COLO668 (cell line): ENCODE data around the gene SLC45A1.

Source experiments
- DNase-seq: peaks from one replicate; lab custom pipeline; 2025; ENCODE audit not compliant: unreplicated experiment; lab: John Stamatoyannopoulos, UW

SLC45A1 gene

DNA sequence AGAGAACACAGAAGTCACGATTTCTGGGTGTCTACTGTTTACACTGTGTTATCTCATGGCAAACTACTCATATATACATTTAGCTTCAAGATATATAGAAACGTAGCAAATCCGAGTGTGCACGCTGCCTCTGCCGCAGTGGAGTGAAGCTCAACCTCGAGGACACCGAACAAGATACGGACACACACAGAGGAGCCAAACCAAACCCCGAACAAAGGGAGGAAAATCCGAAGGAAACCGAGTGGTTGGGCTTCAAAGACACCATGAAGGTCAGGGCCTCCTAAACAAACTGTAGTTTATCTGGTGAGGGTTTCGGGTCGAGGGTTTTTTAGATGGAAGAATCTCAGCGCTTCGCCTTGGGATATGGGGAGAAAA is 34.5 kb downstream of the SLC45A1 start:
- no peak for DNase-seq

- DNase-seq, result no peak
Observed at GRCh38 chr1:8352886-8353785, 35.2 kb downstream of the SLC45A1 start.

- DNase-seq, result no peak
Observed at GRCh38 chr1:8354038-8354437, 36.1 kb downstream of the SLC45A1 start.

DNA sequence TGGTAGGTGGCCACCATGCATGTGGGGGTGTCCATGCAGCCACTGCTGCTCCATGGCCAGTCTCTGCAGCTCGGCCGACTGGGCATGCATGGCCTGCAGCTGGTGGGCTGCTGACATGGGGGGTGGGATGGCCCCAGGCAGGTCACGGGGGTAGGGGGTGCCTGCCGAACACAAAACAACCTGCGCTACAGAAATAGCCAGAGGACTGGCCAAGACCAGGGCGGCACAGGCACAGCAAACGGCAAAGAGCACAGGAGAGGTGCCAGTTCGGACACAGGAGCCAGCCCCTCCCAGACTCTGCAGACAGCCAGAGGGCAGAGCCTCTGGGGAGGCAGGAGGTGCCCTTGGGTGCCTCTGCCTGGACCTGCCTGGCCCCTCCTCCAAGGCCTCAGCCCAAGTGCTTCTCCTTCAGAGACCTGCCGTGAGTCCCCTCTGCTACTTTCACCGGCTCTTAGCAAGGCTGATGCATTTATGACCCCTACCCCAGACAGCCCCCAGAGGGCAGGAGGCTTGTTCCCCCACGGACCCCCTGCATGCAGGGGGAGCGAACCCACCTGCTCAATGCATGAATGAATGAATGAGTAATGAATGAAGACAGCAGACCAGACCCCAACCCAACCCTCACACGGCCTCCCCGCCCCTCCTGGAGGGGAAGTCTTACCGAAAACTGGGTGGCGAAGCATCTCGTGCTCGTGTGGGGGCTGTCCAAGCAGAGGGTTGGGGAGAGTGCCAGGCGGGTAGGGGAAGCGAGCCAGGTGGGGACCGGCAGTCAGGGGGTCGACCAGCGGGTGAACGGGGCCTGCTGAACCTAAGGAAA is 37.7 kb downstream of the SLC45A1 start:
- DNase-seq, result no peak

DNA sequence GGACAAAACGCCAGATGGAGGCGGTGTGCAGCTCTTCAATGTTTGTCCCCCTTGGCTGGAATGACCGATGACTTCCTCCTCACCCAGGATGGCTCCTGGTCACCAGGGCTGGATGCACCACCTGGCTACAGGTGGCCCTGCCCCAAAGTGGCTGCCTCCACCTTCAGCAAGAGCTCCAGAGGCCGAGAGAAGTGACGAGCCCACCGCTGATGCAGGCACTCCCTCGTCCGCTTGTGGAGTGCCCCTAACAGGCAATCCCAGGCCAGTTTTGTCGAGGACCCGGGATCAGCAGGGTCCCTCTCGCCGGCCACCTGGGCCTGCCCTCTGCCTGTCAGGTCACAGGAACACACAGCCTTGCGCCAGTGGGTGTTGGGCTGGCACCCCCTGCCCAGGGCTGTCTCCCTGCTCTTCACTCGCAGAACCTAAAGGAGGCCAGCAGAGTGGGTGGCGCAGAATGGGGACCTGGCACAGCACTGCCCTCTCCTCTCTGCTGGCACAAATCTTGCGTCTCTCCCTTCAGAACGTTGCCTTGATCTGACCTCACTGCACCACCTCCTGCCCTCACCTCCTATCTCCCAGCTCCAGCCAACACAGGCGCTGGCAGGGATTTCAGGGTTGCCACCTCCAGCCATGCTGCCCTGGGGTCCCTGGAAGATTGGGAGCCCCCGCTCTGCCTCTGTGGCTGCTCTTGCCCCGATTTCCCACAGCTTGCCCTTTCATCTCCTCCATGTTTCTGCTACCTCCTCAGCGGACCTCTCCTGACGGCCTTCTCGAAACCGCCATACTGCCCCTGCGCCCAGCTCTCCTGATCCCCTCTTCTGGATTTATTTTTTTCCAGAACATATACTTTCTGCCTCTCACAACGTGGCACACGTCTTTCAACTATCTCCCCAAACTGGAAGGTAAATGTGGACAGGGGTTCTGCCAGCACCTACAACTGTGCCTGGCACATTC is 38.6 kb downstream of the SLC45A1 start:
- no peak for DNase-seq

DNA sequence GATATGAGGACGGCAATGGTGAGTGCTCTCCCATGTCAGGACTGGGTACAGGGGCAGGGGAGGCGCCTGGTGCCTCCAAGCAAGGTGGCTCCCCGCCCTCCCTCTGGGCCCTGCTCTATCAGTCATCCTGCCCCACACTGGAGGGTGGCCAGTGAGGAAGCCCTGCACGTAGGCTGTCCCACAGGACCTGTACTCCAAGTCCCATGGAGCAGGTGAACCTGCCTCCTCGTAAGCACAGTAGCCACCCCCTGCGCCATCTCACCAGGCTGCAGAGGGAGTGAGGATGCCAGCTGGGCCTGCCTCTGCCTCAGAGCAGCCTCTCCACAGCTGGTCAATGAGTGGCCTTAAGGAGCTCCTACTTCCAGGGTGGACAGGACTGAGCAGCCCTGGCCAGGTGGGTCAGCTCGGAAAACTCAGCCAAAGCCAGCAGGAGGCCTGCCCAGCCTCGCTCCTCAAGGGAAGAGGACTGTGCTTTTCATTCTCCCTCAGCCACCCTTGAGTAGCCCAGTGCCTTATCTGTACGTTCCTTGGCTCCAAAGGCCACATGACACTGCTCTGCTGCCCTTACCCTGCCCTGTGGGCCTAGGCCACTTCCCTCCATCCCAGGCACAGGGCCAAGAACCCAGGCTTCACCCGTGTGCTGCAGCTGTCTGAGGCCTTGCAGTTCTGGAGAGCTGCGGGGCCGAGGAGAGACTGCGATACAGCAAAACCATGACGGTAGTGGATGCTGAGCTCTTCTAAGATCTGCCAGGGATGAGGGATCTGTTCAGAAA is 39.6 kb downstream of the SLC45A1 start:
- no peak for DNase-seq

- no peak for DNase-seq
Observed at GRCh38 chr1:8358241-8358896, 40.5 kb downstream of the SLC45A1 start.

DNA sequence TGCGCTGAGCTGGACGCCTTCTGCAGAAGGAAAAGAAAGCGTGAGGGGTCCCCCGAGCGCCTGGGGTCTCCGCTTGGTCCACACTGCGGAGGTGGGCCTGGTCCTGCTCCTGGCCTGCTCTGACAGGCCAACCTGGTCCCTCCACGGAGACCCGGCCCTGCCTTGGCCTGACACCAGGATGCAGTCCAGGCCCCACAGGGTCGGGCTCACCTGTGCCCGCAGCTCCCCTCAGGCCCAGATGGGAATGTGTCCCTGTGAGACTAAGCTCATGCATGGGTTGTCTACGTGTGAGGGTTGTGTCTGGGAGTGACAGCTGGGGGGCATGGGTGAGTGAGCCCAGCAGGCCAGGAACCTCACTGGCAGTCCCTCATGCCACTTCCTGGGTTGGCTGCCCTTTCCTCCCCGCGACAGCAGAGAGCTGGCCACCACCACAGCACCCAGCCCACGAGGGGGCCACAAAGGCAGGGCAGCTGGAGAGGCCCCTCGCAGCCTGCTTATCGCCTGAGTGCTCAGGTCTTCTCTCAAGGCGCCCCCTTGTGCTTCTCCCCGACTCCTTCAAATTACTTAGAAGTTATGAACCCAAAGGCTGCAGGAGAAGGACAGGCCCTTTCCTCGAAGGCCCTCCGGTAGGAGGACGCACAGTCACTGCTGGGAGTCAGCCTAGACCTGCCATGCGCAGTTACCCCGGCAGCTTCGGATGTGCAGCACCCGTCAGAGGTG is 41.1 kb downstream of the SLC45A1 start:
- no peak for DNase-seq

DNA sequence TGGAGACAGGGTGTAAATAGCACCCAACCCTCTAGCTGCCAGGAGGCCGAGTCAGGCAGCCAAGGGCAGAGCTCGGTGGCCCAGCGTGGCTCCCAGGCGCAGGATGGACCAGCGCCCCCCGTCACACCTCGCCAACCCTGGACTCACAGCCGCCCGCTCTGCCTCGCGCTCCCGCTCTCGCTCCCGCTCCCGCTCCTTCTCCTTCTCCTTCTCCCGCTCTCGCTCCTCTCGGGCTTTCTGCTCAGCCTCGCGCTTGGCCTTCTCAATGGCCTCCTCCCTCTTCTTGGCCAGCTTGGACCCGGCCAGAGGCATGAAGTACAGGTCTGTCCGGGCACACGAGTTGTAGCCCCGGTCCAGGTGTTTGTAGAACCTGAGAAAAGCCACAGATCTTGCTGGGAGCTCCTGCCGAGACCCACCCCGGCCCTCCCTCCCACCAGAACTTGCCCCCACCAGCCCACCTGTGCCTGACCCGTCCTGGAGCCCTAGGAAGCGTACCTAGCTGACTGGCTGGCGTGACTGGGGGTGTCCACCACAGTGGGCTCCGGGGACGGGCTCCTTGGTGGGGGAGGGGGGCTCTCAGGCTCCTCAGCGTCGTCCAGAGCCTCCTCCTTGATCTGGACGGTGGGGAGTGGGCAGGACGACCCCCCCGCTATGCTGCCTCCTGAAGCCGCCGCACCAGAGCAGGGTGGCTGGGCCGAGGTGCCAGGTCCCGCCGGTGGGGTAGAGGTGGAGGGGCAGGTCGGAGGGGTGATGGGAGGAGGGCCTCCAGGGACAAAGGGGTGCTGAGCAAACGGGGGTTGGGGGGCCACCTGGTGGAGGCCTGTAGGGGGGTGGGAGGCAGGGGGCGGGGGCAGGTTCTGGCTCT is 41.9 kb downstream of the SLC45A1 start:
- DNase-seq, result no peak

DNA sequence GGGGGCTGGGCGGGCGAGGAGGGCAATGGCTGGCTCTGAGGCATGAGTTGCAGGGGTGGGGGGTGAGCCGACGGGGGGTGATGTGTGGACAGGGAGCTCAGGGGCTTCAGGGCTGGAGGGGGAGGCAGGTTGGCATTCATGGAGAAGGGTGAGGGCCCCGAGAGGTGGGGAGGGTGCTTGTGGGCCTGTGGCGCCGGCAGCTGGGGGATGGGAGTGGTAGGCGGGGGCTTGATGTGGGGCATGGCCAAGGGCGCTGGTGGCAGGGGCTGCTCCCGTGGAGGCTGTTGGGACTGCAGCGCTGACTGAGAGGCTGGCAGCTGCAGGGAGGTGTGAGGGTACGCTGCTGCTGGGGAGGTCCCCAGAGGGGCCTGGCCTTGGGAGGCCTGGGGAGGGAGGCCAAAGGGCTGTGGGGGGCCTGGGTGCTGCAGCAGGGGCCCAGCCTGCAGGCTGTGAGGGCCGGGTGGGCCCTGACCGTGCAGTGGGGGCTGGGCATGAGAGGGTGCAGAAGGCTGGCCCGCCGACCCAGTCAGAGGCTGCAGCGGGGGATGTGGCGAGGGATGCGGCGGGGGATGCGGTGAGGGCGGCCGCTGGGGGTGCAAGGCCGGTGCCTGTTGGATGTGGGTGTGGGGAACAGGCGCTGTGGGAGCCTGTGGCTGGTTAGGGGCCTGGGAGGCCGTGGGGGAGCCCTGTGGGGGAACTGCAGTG is 42.7 kb downstream of the SLC45A1 start:
- no peak for DNase-seq

- no peak for DNase-seq
Observed at GRCh38 chr1:8361198-8361849, 43.4 kb downstream of the SLC45A1 start.

DNA sequence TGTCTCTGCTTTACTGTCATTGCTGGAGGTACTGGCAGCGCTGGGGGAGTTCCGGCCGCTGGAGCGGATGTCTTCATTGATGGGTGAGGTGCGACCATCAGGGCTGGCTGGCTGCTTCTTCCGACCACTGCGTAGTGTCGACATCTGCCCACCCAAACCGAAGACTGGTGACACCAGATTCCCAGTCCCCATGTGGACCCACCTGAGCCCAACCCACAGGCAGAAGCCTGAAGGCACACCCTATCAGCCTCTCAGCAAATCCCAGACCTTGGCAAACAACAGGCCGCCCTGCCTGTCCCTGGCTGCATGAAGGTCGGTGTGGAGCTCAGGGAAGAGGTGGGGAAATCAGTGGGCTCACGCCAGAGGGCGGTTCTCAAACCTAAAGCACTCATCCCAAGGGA is 44.8 kb downstream of the SLC45A1 start:
- DNase-seq, result no peak

- no peak for DNase-seq
Observed at GRCh38 chr1:8363186-8363766, 45.4 kb downstream of the SLC45A1 start.

- no peak for DNase-seq
Observed at GRCh38 chr1:8363767-8364301, 45.9 kb downstream of the SLC45A1 start.

DNA sequence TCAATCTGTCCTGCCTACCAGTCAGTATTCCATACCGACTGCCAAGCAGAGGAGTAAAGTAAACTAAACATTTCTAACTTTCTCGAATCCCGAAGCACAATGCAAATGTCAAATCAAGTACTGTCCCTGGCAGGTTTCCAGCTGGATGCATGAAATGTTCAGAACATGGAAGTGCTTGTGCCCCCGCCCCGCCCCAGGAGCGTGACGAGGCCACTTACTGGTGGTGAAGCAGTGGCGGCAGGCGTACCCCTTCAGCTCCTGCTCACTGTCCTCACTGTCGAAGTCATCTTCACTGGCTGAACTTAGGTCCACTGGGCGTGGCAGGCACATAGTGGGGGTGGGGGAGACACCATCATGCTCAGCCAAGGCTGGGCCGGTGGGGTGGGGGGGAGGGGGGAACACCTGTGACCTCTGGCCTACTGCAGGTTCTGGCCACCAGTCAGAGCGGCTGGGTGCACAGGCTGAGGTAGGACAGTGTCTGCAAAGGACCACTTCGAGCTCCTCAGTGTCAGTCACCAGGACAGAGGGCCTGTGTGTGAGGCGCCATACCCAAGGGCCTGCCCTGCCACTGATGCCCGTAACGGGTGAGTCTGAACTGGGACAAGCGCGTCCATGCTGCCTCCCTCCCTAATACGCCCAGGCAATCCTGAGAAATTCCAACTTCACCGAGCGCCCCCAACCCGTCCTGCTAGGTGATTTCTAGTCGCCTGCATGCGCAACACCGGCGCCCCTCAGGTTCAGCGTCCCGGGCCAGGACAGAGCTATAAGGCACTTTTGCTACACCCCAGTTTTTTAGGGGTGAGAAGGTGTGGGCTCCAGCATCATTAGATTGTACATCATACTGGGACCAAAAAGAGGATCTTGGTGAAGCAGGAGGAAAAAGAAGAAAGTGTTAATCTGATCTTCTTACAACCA is 46.9 kb downstream of the SLC45A1 start:
- no peak for DNase-seq
